IMR-90 (cell line): ENCODE data around the gene AMIGO1. TPM values are rescaled to one million over a fixed set of nuclear protein-coding genes. Genes with fewer than 3 reads are reported as not detected.

ENCODE experiments used
- ATAC-seq: fragments of 200-7000 bp; cut with Tn5 transposase; 2 replicates; pipeline ENCODE4 v1.9.1; 2020; ENCODE audit warnings: low read depth, mild to moderate bottlenecking, moderate library complexity
- BruUV-seq: library from RNA; stranded (reverse); fragments of 400-500 nt; replicated peaks from 2 replicates; lab custom pipeline; 2021; lab: Mats Ljungman, UMichigan
- CTCF ChIA-PET: fragments of 300-600 bp; formaldehyde crosslinking; extraction: SDS; loops from one replicate; lab custom pipeline; 2021; ENCODE audit warnings: antibody characterized with exemption; lab: Yijun Ruan, JAX
- POLR2A ChIA-PET: fragments of 300-600 bp; sonication (Branson Sonifier 250); formaldehyde crosslinking; loops from one replicate; lab custom pipeline; 2022; ENCODE audit warnings: antibody characterized with exemption; ENCODE audit not compliant: unreplicated experiment; lab: Charles Lee
- DNase-seq: peaks from one replicate; pipeline ENCODE4 v3.0.0; 2013
- H2AFZ ChIP-seq: replicated peaks from 2 replicates; pipeline ENCODE3; 2013; ENCODE audit warnings: low read length, mild to moderate bottlenecking; ENCODE audit not compliant: poor library complexity
- H2AK5ac ChIP-seq: 2 replicates; pipeline ENCODE4 v1.6.1; 2013; ENCODE audit warnings: low read depth, low read length, inconsistent platforms
- H2AK9ac ChIP-seq: replicated peaks from 2 replicates; pipeline ENCODE3; 2013; ENCODE audit warnings: mild to moderate bottlenecking, low read depth, low read length, moderate library complexity; ENCODE audit not compliant: poor library complexity
- H2BK120ac ChIP-seq: 2 replicates; pipeline ENCODE4 v1.6.1; 2013; ENCODE audit warnings: low read depth, low read length, inconsistent platforms
- H2BK15ac ChIP-seq: 3 replicates; pipeline ENCODE4 v1.6.1; 2013; ENCODE audit warnings: low read depth, low read length, inconsistent platforms
- H2BK20ac ChIP-seq: 2 replicates; pipeline ENCODE4 v1.6.1; 2013; ENCODE audit warnings: low read depth, mild to moderate bottlenecking, inconsistent platforms, low read length, moderate library complexity
- H2BK5ac ChIP-seq: 2 replicates; pipeline ENCODE4 v1.6.1; 2013; ENCODE audit warnings: mild to moderate bottlenecking, low read depth, low read length, inconsistent platforms; ENCODE audit not compliant: poor library complexity, severe bottlenecking
- H3K14ac ChIP-seq: replicated peaks from 2 replicates; pipeline ENCODE4 v1.6.1; 2013; ENCODE audit warnings: low read depth, low read length, inconsistent platforms
- H3K18ac ChIP-seq: 2 replicates; pipeline ENCODE4 v1.6.1; 2013; ENCODE audit warnings: low read depth, low read length, control low read depth
- H3K23ac ChIP-seq: 2 replicates; pipeline ENCODE4 v1.6.1; 2013; ENCODE audit warnings: low read depth, low read length, inconsistent platforms
- H3K27ac ChIP-seq: 2 replicates; pipeline ENCODE4 v1.5.1; 2013; ENCODE audit warnings: mild to moderate bottlenecking, control low read depth, low read length; ENCODE audit not compliant: insufficient read depth
- H3K27me3 ChIP-seq: 2 replicates; pipeline ENCODE4 v1.6.1; 2013; ENCODE audit warnings: low read length; ENCODE audit not compliant: control insufficient read depth, insufficient read depth
- H3K36me3 ChIP-seq: 2 replicates; pipeline ENCODE4 v1.6.1; 2013; ENCODE audit warnings: low read length, mixed read lengths; ENCODE audit not compliant: control insufficient read depth, insufficient read depth
- H3K4ac ChIP-seq: 2 replicates; pipeline ENCODE4 v1.6.1; 2013; ENCODE audit warnings: low read depth, low read length, inconsistent platforms
- H3K4me1 ChIP-seq: 2 replicates; pipeline ENCODE4 v1.6.1; 2013; ENCODE audit warnings: low read length, mixed read lengths; ENCODE audit not compliant: control insufficient read depth, insufficient read depth
- H3K4me2 ChIP-seq: 2 replicates; pipeline ENCODE4 v1.6.1; 2013; ENCODE audit warnings: low read depth, mild to moderate bottlenecking, control low read depth, low read length, moderate library complexity
- H3K4me3 ChIP-seq: 2 replicates; pipeline ENCODE4 v1.5.1; 2013; ENCODE audit warnings: low read depth, mild to moderate bottlenecking, control low read depth, low read length, moderate library complexity; ENCODE audit not compliant: insufficient read depth
- H3K56ac ChIP-seq: 2 replicates; pipeline ENCODE4 v1.6.1; 2013; ENCODE audit warnings: low read length, inconsistent platforms; ENCODE audit not compliant: insufficient read depth; ENCODE audit errors: extremely low read depth
- H3K79me1 ChIP-seq, 2 experiments: 2 replicates each; pipeline ENCODE4 v1.6.1; 2013; ENCODE audit warnings: low read length in 2 of 2, inconsistent platforms in 1 of 2, low read depth in 1 of 2
- H3K9ac ChIP-seq: 2 replicates; pipeline ENCODE4 v1.6.1; 2013; ENCODE audit warnings: low read depth, low read length, control low read depth
- H3K9me1 ChIP-seq: 2 replicates; pipeline ENCODE4 v1.6.1; 2013; ENCODE audit warnings: low read length, inconsistent platforms; ENCODE audit not compliant: insufficient read depth
- H3K9me3 ChIP-seq: 2 replicates; pipeline ENCODE4 v1.6.1; 2013; ENCODE audit warnings: low read length; ENCODE audit not compliant: control insufficient read depth, insufficient read depth
- H4K20me1 ChIP-seq: 2 replicates; pipeline ENCODE4 v1.6.1; 2013; ENCODE audit warnings: low read length, inconsistent platforms; ENCODE audit not compliant: insufficient read depth
- H4K5ac ChIP-seq: 2 replicates; pipeline ENCODE4 v1.6.1; 2013; ENCODE audit warnings: mild to moderate bottlenecking, low read depth, low read length, control low read depth
- H4K8ac ChIP-seq, 2 experiments: 2 replicates each; pipeline ENCODE4 v1.6.1; 2013; ENCODE audit warnings: low read depth in 2 of 2, low read length in 2 of 2, control low read depth in 1 of 2, inconsistent platforms in 1 of 2
- H4K91ac ChIP-seq: 2 replicates; pipeline ENCODE4 v1.6.1; 2013; ENCODE audit warnings: low read depth, low read length, inconsistent platforms; ENCODE audit not compliant: insufficient read depth
- BHLHE40 ChIP-seq: fragments of 150-350 bp; IDR thresholded peaks from 2 replicates; pipeline ENCODE4 v1.6.1; 2016; ENCODE audit warnings: mild to moderate bottlenecking, low read depth, low read length
- CEBPB ChIP-seq: IDR thresholded peaks from 2 replicates; pipeline ENCODE4 v1.6.1; 2012; ENCODE audit warnings: low read depth, low read length, improper control_type of control experiment
- CHD1 ChIP-seq: IDR thresholded peaks from 2 replicates; pipeline ENCODE4 v1.6.1; 2012; ENCODE audit warnings: low read depth, low read length, improper control_type of control experiment
- FOS ChIP-seq: fragments of 150-350 bp; IDR thresholded peaks from 2 replicates; pipeline ENCODE4 v1.6.1; 2016; ENCODE audit warnings: low read depth, low read length
- MAFK ChIP-seq: IDR thresholded peaks from 2 replicates; pipeline ENCODE4 v1.6.1; 2012; ENCODE audit warnings: low read depth, low read length, improper control_type of control experiment
- MXI1 ChIP-seq: IDR thresholded peaks from 2 replicates; pipeline ENCODE4 v1.6.1; 2012; ENCODE audit warnings: low read depth, mild to moderate bottlenecking, low read length, moderate library complexity, borderline replicate concordance
- NFE2L2 ChIP-seq: fragments of 150-350 bp; IDR thresholded peaks from 2 replicates; pipeline ENCODE4 v1.6.1; 2016; ENCODE audit warnings: low read depth, mild to moderate bottlenecking, low read length
- POLR2A ChIP-seq: IDR thresholded peaks from 2 replicates; pipeline ENCODE4 v1.6.1; 2012; ENCODE audit warnings: mild to moderate bottlenecking, low read depth, low read length
- RAD21 ChIP-seq: IDR thresholded peaks from 2 replicates; pipeline ENCODE4 v1.6.1; 2012; ENCODE audit warnings: low read length, improper control_type of control experiment
- RCOR1 ChIP-seq: IDR thresholded peaks from 2 replicates; pipeline ENCODE4 v1.6.1; 2012; ENCODE audit warnings: mild to moderate bottlenecking, low read length, improper control_type of control experiment; ENCODE audit not compliant: insufficient replicate concordance
- RFX5 ChIP-seq: IDR thresholded peaks from 2 replicates; pipeline ENCODE4 v1.8.0; 2012; ENCODE audit warnings: low read depth, mild to moderate bottlenecking, low read length, moderate library complexity
- SMC3 ChIP-seq: fragments of 150-350 bp; IDR thresholded peaks from 2 replicates; pipeline ENCODE4 v1.6.1; 2016; ENCODE audit warnings: low read depth, mild to moderate bottlenecking, antibody characterized with exemption, low read length, moderate library complexity
- WGBS, 2 experiments: methylation state at CpG; one replicate each; pipeline versions ENCODE4 v1.1.5 to v1.1.7; 2013; ENCODE audit warnings: missing lambda C conversion rate in 2 of 2; ENCODE audit not compliant: insufficient read length in 1 of 2; ENCODE audit errors: extremely low coverage in 2 of 2; 5-methylcytosine and 5-hydroxymethylcytosine counted together
- dilution Hi-C: fragments of 300-500 bp; cut with HindIII; formaldehyde crosslinking; loops from one replicate; pipeline ENCODE4 v1.14.3; 2018; ENCODE audit warnings: low sequenced_read_pairs; ENCODE audit not compliant: unreplicated experiment
- in situ Hi-C: fragments of 300-500 bp; cut with MboI; formaldehyde crosslinking; loops from 3 replicates; pipeline ENCODE4 v1.14.3; 2019; ENCODE audit warnings: low sequenced_read_pairs, inconsistent platforms, mixed read lengths
- intact Hi-C: fragments of 100-400 bp; cut with micrococcal nuclease; formaldehyde crosslinking; loops from 2 replicates; pipeline ENCODE4 v1.10.0; 2022
- polyA plus RNA-seq, 3 experiments: library from polyadenylated mRNA; depleted of rRNA; stranded (reverse); fragments of >200 nt; gene quantifications; 2 replicates each; pipeline ENCODE4 v1.2.3, GENCODE V29; 2012; ENCODE audit warnings: low replicate concordance in 1 of 3
- total RNA-seq: library from RNA; depleted of rRNA; stranded (reverse); fragments of >200 nt; gene quantifications from 2 replicates; pipeline ENCODE4 v1.2.3, GENCODE V29; 2012
- TF ChIP-seq, protein P1 (sequence below): fragments of 150-350 bp; IDR thresholded peaks from 2 replicates; pipeline ENCODE4 v1.6.1; 2017; ENCODE audit warnings: mild to moderate bottlenecking, antibody characterized with exemption, low read length, low read depth
- TF ChIP-seq, protein P2 (sequence below): fragments of 150-350 bp; IDR thresholded peaks from 2 replicates; pipeline ENCODE4 v1.6.1; 2016; ENCODE audit warnings: low read depth, mild to moderate bottlenecking, low read length, moderate library complexity, borderline replicate concordance
- TF ChIP-seq, protein P3 (sequence below): conservative IDR thresholded peaks from 2 replicates; pipeline ENCODE4 v1.5.1; 2012; ENCODE audit warnings: mild to moderate bottlenecking, low read depth, low read length, improper control_type of control experiment

AMIGO1 gene
- total and polyA plus RNA-seq, 2 of the 4 experiments (the other 2 are of a cell fraction), result 1.5 to 1.6 TPM

DNA sequence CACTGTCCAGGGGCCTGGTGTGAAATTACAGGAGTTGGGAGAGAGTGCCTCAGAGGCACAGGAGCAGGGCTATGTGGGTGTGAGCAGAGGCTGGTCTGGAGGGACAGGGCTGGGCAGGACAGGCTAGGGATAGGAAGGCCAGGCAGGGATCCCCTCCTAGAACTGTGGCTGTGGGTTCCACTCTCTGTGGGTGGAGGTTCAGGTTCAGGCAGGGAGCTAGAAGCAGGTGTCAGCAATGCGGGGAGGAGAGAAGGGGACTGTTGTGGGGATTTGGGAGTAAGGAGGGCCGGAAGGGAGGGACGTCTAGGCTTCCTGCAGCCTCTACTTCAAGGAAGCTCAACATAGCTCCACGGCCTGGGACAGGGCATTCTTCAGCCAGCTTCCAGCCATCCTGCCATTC, 21.9 kb upstream of the AMIGO1 start:
- H3K79me1 ChIP-seq, result no peaks in the 10 kb centered on the region
- H2AK5ac ChIP-seq, result no peak overlapping the region
- no peaks in the 10 kb centered on the region for H3K36me3 ChIP-seq
- no TSS peak for BruUV-seq
- DNase-seq (no peak), ATAC-seq (no peak)
- no peak overlapping the region for H2BK20ac ChIP-seq
- H3K9me1 ChIP-seq, result no peaks in the 10 kb centered on the region; the same call in 1 of the 2 replicates
- peaks cover 7% of the 10 kb centered on the region for H3K4me1 ChIP-seq
- ChIA-PET CTCF (interaction anchor here (0.8 to 3.2 kb wide), 8 partner anchors 10 to 50 kb away, joined by 3 to 75 read pairs (median 6); partner anchors contain the start of genes AMIGO1 and CYB561D1), POLR2A (no interaction called here)
- H4K8ac ChIP-seq, result no peak overlapping the region
- H3K56ac ChIP-seq, result no peak overlapping the region
- peak overlapping the region; percentile 35 for H2AFZ ChIP-seq
- no peak overlapping the region for H2AK9ac ChIP-seq
- no peak overlapping the region for H3K18ac ChIP-seq
- H3K27ac ChIP-seq, result no peak overlapping the region
- H3K4ac ChIP-seq, result no peak overlapping the region
- dilution Hi-C loops (no loop called here), intact Hi-C loops (loop anchor here (5.0 kb wide), 1 partner anchor 269 kb away; no protein-coding TSS in a partner anchor), in situ Hi-C loops (loop anchor here (5.0 to 10.0 kb wide), 2 partner anchors 34 to 267 kb away; no protein-coding TSS in a partner anchor)
- H4K91ac ChIP-seq, result no peak overlapping the region
- H3K23ac ChIP-seq, result no peak overlapping the region
- H3K4me3 ChIP-seq, result no peak overlapping the region
- no peaks in the 10 kb centered on the region for H3K9me3 ChIP-seq
- TF ChIP-seq CHD1 (no peak), BHLHE40 (no peak), POLR2A (no peak), RCOR1 (no peak), SMC3 (no peak), MXI1 (no peak), FOS (no peak), MAFK (no peak), CEBPB (no peak), RFX5 (no peak), RAD21 (no peak), NFE2L2 (no peak)
- TF ChIP-seq, protein P1, sequence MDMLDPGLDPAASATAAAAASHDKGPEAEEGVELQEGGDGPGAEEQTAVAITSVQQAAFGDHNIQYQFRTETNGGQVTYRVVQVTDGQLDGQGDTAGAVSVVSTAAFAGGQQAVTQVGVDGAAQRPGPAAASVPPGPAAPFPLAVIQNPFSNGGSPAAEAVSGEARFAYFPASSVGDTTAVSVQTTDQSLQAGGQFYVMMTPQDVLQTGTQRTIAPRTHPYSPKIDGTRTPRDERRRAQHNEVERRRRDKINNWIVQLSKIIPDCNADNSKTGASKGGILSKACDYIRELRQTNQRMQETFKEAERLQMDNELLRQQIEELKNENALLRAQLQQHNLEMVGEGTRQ, result no peak
- TF ChIP-seq, protein P2, sequence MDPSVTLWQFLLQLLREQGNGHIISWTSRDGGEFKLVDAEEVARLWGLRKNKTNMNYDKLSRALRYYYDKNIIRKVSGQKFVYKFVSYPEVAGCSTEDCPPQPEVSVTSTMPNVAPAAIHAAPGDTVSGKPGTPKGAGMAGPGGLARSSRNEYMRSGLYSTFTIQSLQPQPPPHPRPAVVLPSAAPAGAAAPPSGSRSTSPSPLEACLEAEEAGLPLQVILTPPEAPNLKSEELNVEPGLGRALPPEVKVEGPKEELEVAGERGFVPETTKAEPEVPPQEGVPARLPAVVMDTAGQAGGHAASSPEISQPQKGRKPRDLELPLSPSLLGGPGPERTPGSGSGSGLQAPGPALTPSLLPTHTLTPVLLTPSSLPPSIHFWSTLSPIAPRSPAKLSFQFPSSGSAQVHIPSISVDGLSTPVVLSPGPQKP, result no peak
- TF ChIP-seq, protein P3, sequence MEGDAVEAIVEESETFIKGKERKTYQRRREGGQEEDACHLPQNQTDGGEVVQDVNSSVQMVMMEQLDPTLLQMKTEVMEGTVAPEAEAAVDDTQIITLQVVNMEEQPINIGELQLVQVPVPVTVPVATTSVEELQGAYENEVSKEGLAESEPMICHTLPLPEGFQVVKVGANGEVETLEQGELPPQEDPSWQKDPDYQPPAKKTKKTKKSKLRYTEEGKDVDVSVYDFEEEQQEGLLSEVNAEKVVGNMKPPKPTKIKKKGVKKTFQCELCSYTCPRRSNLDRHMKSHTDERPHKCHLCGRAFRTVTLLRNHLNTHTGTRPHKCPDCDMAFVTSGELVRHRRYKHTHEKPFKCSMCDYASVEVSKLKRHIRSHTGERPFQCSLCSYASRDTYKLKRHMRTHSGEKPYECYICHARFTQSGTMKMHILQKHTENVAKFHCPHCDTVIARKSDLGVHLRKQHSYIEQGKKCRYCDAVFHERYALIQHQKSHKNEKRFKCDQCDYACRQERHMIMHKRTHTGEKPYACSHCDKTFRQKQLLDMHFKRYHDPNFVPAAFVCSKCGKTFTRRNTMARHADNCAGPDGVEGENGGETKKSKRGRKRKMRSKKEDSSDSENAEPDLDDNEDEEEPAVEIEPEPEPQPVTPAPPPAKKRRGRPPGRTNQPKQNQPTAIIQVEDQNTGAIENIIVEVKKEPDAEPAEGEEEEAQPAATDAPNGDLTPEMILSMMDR, result no peak
- H3K4me2 ChIP-seq, result no peak overlapping the region
- H3K27me3 ChIP-seq, result peaks cover 13% of the 10 kb centered on the region
- H2BK15ac ChIP-seq, result no peak overlapping the region
- no CpG with 5 or more reads among the region's 4 CpGs for WGBS, 2 experiments
- no peak overlapping the region for H4K5ac ChIP-seq
- no peak overlapping the region for H3K14ac ChIP-seq
- H4K20me1 ChIP-seq, result no peaks in the 10 kb centered on the region
- no peak overlapping the region for H2BK5ac ChIP-seq
- no peak overlapping the region for H3K9ac ChIP-seq
- no peak overlapping the region for H2BK120ac ChIP-seq
